ENCODE data around the gene PCP2. TPM values are rescaled to one million over a fixed set of nuclear protein-coding genes. Genes with fewer than 3 reads are reported as not detected.

The PCP2 gene
- total and polyA plus RNA-seq, 2 donors from 2014 or later: 6.1 to 8.9 TPM

- DNase-seq: peak in 1 of 5 donors; percentile 95
- Histone ChIP-seq H3K27me3 (ENCODE audit: control insufficient read depth, insufficient read depth, low read length) (no peaks in the 10 kb centered on the region), H3K36me3 (ENCODE audit: control insufficient read depth in 2 of 3, insufficient read depth in 3 of 3, low read length in 3 of 3) (peaks cover 3 to 34% (median 20%) of the 10 kb centered on the region in 3 donors), H3K4me1 (ENCODE audit: control insufficient read depth in 2 of 3, insufficient read depth in 2 of 3, low read depth in 1 of 3, low read length in 3 of 3) (peaks cover 0 to 27% (median 12%) of the 10 kb centered on the region in 3 donors), H3K4me3 (ENCODE audit: low read length in 3 of 3) (no peak overlapping the region), H3K9me3 (ENCODE audit: control insufficient read depth in 2 of 3, insufficient read depth in 1 of 3, low read length in 3 of 3) (no peaks in the 10 kb centered on the region), H3K9ac (ENCODE audit: low read length in 3 of 3) (peak overlapping the region in 2 of 3 donors; percentile 41 to 58), H3K27ac (ENCODE audit: low read depth in 2 of 2, low read length in 2 of 2) (peak overlapping the region; percentile 93 to 97)
- TF ChIP-seq CTCF (IDR thresholded peaks at IDR 0.05; ENCODE audit: borderline replicate concordance, extremely low read depth, insufficient read depth): no peak
- FAIRE-seq: no peak
- intact Hi-C loops (cut with DNase I): no loop called here
These were observed 14.6 kb downstream of the PCP2 start for GRCh38 chr19:7618771-7619510.

GRCh38 chr19:7618348-7618747 is 15.2 kb downstream of the PCP2 start:
- H3K27me3 ChIP-seq (ENCODE audit: control insufficient read depth, insufficient read depth, low read length): no peaks in the 10 kb centered on the region
- H3K27ac ChIP-seq (ENCODE audit: low read depth in 2 of 2, low read length in 2 of 2): peak overlapping the region; percentile 93 to 97
- peaks cover 0 to 27% (median 12%) of the 10 kb centered on the region in 3 donors for H3K4me1 ChIP-seq (ENCODE audit: control insufficient read depth in 2 of 3, insufficient read depth in 2 of 3, low read depth in 1 of 3, low read length in 3 of 3)
- H3K4me3 ChIP-seq (ENCODE audit: low read length in 3 of 3): no peak overlapping the region
- FAIRE-seq (no peak), DNase-seq (no peak)
- peaks cover 3 to 30% (median 20%) of the 10 kb centered on the region in 3 donors for H3K36me3 ChIP-seq (ENCODE audit: control insufficient read depth in 2 of 3, insufficient read depth in 3 of 3, low read length in 3 of 3)
- intact Hi-C loops (cut with DNase I): no loop called here
- peak overlapping the region in 2 of 3 donors; percentile 41 to 58 for H3K9ac ChIP-seq (ENCODE audit: low read length in 3 of 3)
- H3K9me3 ChIP-seq (ENCODE audit: control insufficient read depth in 2 of 3, insufficient read depth in 1 of 3, low read length in 3 of 3): no peaks in the 10 kb centered on the region
- no peak for TF ChIP-seq CTCF (IDR thresholded peaks at IDR 0.05; ENCODE audit: borderline replicate concordance, extremely low read depth, insufficient read depth)

GRCh38 chr19:7617735-7618134 is 15.8 kb downstream of the PCP2 start:
- Histone ChIP-seq H3K27me3 (ENCODE audit: control insufficient read depth, insufficient read depth, low read length) (no peaks in the 10 kb centered on the region), H3K9ac (ENCODE audit: low read length in 3 of 3) (peak overlapping the region in 1 of 3 donors; percentile 58), H3K4me1 (ENCODE audit: control insufficient read depth in 2 of 3, insufficient read depth in 2 of 3, low read depth in 1 of 3, low read length in 3 of 3) (peaks cover 0 to 27% (median 12%) of the 10 kb centered on the region in 3 donors), H3K36me3 (ENCODE audit: control insufficient read depth in 2 of 3, insufficient read depth in 3 of 3, low read length in 3 of 3) (peaks cover under 1 to 23% (median 16%) of the 10 kb centered on the region in 3 donors), H3K9me3 (ENCODE audit: control insufficient read depth in 2 of 3, insufficient read depth in 1 of 3, low read length in 3 of 3) (no peaks in the 10 kb centered on the region), H3K27ac (ENCODE audit: low read depth in 2 of 2, low read length in 2 of 2) (peak overlapping the region; percentile 93 to 97), H3K4me3 (ENCODE audit: low read length in 3 of 3) (no peak overlapping the region)
- TF ChIP-seq CTCF (IDR thresholded peaks at IDR 0.05; ENCODE audit: borderline replicate concordance, extremely low read depth, insufficient read depth): no peak
- intact Hi-C loops (cut with DNase I): no loop called here
- DNase-seq (no peak), FAIRE-seq (no peak)
